ENCODE data around the gene CEP76.

CEP76 gene

DNA sequence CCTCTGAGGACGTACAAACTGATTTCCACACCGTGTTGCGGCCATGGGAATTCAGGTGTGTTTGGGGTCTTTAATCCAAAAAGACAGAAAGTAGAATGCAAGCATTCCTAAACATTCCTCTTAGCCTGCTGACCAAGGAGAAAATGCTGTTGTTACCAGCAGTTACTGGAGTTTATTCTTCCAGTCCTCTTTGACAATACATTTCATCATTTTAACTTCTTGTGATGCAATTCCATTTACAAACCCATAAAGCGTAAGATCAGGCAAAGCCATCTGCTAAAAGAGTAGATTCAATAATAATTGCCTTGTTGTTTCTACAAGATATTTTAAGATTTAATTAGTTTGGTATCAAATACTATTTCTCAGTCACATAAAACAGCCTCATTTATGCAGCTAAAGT, 77.3 kb downstream of the CEP76 start:
- no peaks in the 10 kb centered on the region for H3K36me3 ChIP-seq (ENCODE audit: control insufficient read depth, insufficient read depth, low read length)
- H3K27me3 ChIP-seq (ENCODE audit: control insufficient read depth, insufficient read depth, low read length): no peaks in the 10 kb centered on the region
- no peak overlapping the region for H3K9ac ChIP-seq (ENCODE audit: low read depth, low read length)
- no peak overlapping the region for H3K27ac ChIP-seq (ENCODE audit: low read depth, low read length)
- no peaks in the 10 kb centered on the region for H3K4me1 ChIP-seq (ENCODE audit: control insufficient read depth, insufficient read depth, low read length)
- H3K4me3 ChIP-seq (ENCODE audit: low read depth, low read length): no peak overlapping the region
- no peaks in the 10 kb centered on the region for H3K9me3 ChIP-seq (ENCODE audit: control insufficient read depth, insufficient read depth, low read length)

Data from HUES48 (cell line).